BLaER1 (cell line): ENCODE measurements around the gene ETV6.

ENCODE experiments used
- H3K27ac ChIP-seq: shearing (Covaris generic); formaldehyde crosslinking; 2 replicates; pipeline ENCODE4 v1.8.1; 2022
- H3K27me3 ChIP-seq: shearing (Covaris generic); formaldehyde crosslinking; 2 replicates; pipeline ENCODE4 v1.8.1; 2022
- H3K36me3 ChIP-seq: shearing (Covaris generic); formaldehyde crosslinking; 2 replicates; pipeline ENCODE4 v1.8.1; 2022
- H3K4me1 ChIP-seq: shearing (Covaris generic); formaldehyde crosslinking; 2 replicates; pipeline ENCODE4 v1.8.1; 2022
- H3K4me2 ChIP-seq: shearing (Covaris generic); formaldehyde crosslinking; 2 replicates; pipeline ENCODE4 v1.8.1; 2022
- H3K4me3 ChIP-seq: shearing (Covaris generic); formaldehyde crosslinking; 2 replicates; pipeline ENCODE4 v1.8.1; 2022
- H3K9ac ChIP-seq: shearing (Covaris generic); formaldehyde crosslinking; 2 replicates; pipeline ENCODE4 v1.8.1; 2022
- H3K9me3 ChIP-seq: shearing (Covaris generic); formaldehyde crosslinking; 2 replicates; pipeline ENCODE4 v1.8.1; 2022
- H4K20me1 ChIP-seq: shearing (Covaris generic); formaldehyde crosslinking; 2 replicates; pipeline ENCODE4 v1.8.1; 2022
- Cebpa-rat ChIP-seq: shearing (Covaris generic); IDR thresholded peaks from 2 replicates; pipeline ENCODE4 v1.8.1; 2022

Gene ETV6

GRCh38 chr12:11747969-11748368, 98.5 kb downstream of the ETV6 start:
- Histone ChIP-seq H3K27me3 (no peaks in the 10 kb centered on the region), H3K27ac (peak overlapping the region; percentile 92; the same call in 1 of the 2 replicates), H3K36me3 (peaks cover 17% of the 10 kb centered on the region; the same call in 1 of the 2 replicates), H3K9me3 (no peaks in the 10 kb centered on the region; the same call in 1 of the 2 replicates), H4K20me1 (no peaks in the 10 kb centered on the region), H3K9ac (no peak overlapping the region), H3K4me1 (peaks cover 100% of the 10 kb centered on the region), H3K4me3 (no peak overlapping the region), H3K4me2 (peak overlapping the region; percentile 82)
- no peak for TF ChIP-seq Cebpa-rat

- Histone ChIP-seq H3K27me3 (no peaks in the 10 kb centered on the region), H3K4me2 (peak overlapping the region; percentile 82), H3K9ac (peak overlapping the region; percentile 73), H3K36me3 (peaks cover 23% of the 10 kb centered on the region), H4K20me1 (no peaks in the 10 kb centered on the region), H3K9me3 (no peaks in the 10 kb centered on the region; the same call in 1 of the 2 replicates), H3K4me1 (peaks cover 97% of the 10 kb centered on the region), H3K27ac (peak overlapping the region; percentile 92), H3K4me3 (no peak overlapping the region)
- no peak for TF ChIP-seq Cebpa-rat
These were observed 99.4 kb downstream of the ETV6 start for GRCh38 chr12:11748903-11749302.

- Histone ChIP-seq H3K9ac (peak overlapping the region; percentile 73), H3K27ac (peak overlapping the region; percentile 92)
These were observed 100.6 kb downstream of the ETV6 start for GRCh38 chr12:11749943-11750690.

GRCh38 chr12:11752403-11753149, 103.1 kb downstream of the ETV6 start:
- no peak for TF ChIP-seq Cebpa-rat
- no peak overlapping the region for H3K9ac ChIP-seq
- peak overlapping the region; percentile 92 for H3K27ac ChIP-seq
- H3K9me3 ChIP-seq: no peaks in the 10 kb centered on the region
- H3K36me3 ChIP-seq: peaks cover 46% of the 10 kb centered on the region
- H3K4me1 ChIP-seq: peaks cover 62% of the 10 kb centered on the region
- no peak overlapping the region for H3K4me3 ChIP-seq
- peak overlapping the region; percentile 82 for H3K4me2 ChIP-seq
- H3K27me3 ChIP-seq: no peaks in the 10 kb centered on the region
- no peaks in the 10 kb centered on the region for H4K20me1 ChIP-seq

More at GRCh38 chr12:11749943-11750690, 100.6 kb downstream of the ETV6 start:
- peak overlapping the region; percentile 82 for H3K4me2 ChIP-seq
- H3K4me3 ChIP-seq: peak overlapping the region; percentile 28
- H3K4me1 ChIP-seq: peaks cover 85% of the 10 kb centered on the region
- H3K9me3 ChIP-seq: no peaks in the 10 kb centered on the region; the same call in 1 of the 2 replicates
- H3K36me3 ChIP-seq: peaks cover 27% of the 10 kb centered on the region
- TF ChIP-seq Cebpa-rat: no peak
- no peaks in the 10 kb centered on the region for H3K27me3 ChIP-seq
- H4K20me1 ChIP-seq: no peaks in the 10 kb centered on the region

- peaks cover 51% of the 10 kb centered on the region for H3K36me3 ChIP-seq
- no peaks in the 10 kb centered on the region for H3K27me3 ChIP-seq
- no peak overlapping the region for H3K4me3 ChIP-seq
- H3K27ac ChIP-seq: peak overlapping the region; percentile 70
- peak overlapping the region; percentile 15; the same call in 1 of the 2 replicates for H3K4me2 ChIP-seq
- no peak for TF ChIP-seq Cebpa-rat
- no peaks in the 10 kb centered on the region for H3K9me3 ChIP-seq
- H4K20me1 ChIP-seq: no peaks in the 10 kb centered on the region
- peaks cover 62% of the 10 kb centered on the region for H3K4me1 ChIP-seq
- H3K9ac ChIP-seq: no peak overlapping the region
These were observed 103.7 kb downstream of the ETV6 start for GRCh38 chr12:11753150-11753499.

- Histone ChIP-seq H3K4me2 (no peak overlapping the region), H3K4me3 (no peak overlapping the region), H3K4me1 (peaks cover 62% of the 10 kb centered on the region), H3K27ac (peak overlapping the region; percentile 70; the same call in 1 of the 2 replicates), H3K36me3 (peaks cover 51% of the 10 kb centered on the region), H3K9ac (no peak overlapping the region), H4K20me1 (no peaks in the 10 kb centered on the region), H3K27me3 (no peaks in the 10 kb centered on the region), H3K9me3 (no peaks in the 10 kb centered on the region)
- TF ChIP-seq Cebpa-rat: no peak
These were observed 104.4 kb downstream of the ETV6 start for GRCh38 chr12:11753826-11754225.

- no peak overlapping the region for H3K4me2 ChIP-seq
These were observed 104.8 kb downstream of the ETV6 start for GRCh38 chr12:11754256-11754655.

GRCh38 chr12:11755302-11755930, 105.9 kb downstream of the ETV6 start:
- H4K20me1 ChIP-seq: no peaks in the 10 kb centered on the region
- H3K36me3 ChIP-seq: peaks cover 61% of the 10 kb centered on the region
- H3K4me1 ChIP-seq: peaks cover 54% of the 10 kb centered on the region
- no peak overlapping the region for H3K27ac ChIP-seq
- no peak overlapping the region for H3K4me3 ChIP-seq
- H3K9ac ChIP-seq: no peak overlapping the region
- H3K4me2 ChIP-seq: no peak overlapping the region
- H3K27me3 ChIP-seq: no peaks in the 10 kb centered on the region
- TF ChIP-seq Cebpa-rat: no peak
- no peaks in the 10 kb centered on the region for H3K9me3 ChIP-seq

More at GRCh38 chr12:11754256-11754655, 104.8 kb downstream of the ETV6 start:
- Histone ChIP-seq H3K9ac (no peak overlapping the region), H3K9me3 (no peaks in the 10 kb centered on the region), H3K27me3 (no peaks in the 10 kb centered on the region), H3K36me3 (peaks cover 52% of the 10 kb centered on the region), H3K4me3 (no peak overlapping the region), H3K27ac (no peak overlapping the region), H3K4me1 (peaks cover 62% of the 10 kb centered on the region), H4K20me1 (no peaks in the 10 kb centered on the region)
- no peak for TF ChIP-seq Cebpa-rat

- Histone ChIP-seq H4K20me1 (no peaks in the 10 kb centered on the region), H3K27me3 (no peaks in the 10 kb centered on the region), H3K36me3 (peaks cover 61% of the 10 kb centered on the region), H3K9me3 (no peaks in the 10 kb centered on the region), H3K4me3 (no peak overlapping the region), H3K9ac (no peak overlapping the region), H3K27ac (no peak overlapping the region), H3K4me2 (no peak overlapping the region), H3K4me1 (peaks cover 48% of the 10 kb centered on the region)
- no peak for TF ChIP-seq Cebpa-rat
These were observed 106.5 kb downstream of the ETV6 start for GRCh38 chr12:11756022-11756421.
